Measurements from ENCODE around the gene ALOXE3.
"Not testable (repeated sequence)": the region's sequence is repeated elsewhere in the genome, so short reads cannot be mapped to it uniquely, and the experiment has no call there.

ALOXE3 gene

DNA sequence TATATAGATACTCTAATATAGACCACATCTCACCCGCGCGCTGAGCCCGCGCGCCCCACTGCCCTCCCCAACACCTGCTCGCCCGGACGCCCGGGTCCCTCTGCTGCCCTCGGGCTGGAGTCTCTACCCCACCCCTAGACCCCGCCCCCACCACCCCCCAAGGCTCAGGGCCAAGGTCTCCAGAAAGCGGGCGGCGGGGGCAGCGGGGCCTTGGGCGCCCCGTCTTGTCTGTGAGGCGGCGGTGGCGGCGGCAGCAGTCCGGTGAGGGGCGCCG, 3.0 kb upstream of the ALOXE3 start:
- no peak for DNase-seq

DNA sequence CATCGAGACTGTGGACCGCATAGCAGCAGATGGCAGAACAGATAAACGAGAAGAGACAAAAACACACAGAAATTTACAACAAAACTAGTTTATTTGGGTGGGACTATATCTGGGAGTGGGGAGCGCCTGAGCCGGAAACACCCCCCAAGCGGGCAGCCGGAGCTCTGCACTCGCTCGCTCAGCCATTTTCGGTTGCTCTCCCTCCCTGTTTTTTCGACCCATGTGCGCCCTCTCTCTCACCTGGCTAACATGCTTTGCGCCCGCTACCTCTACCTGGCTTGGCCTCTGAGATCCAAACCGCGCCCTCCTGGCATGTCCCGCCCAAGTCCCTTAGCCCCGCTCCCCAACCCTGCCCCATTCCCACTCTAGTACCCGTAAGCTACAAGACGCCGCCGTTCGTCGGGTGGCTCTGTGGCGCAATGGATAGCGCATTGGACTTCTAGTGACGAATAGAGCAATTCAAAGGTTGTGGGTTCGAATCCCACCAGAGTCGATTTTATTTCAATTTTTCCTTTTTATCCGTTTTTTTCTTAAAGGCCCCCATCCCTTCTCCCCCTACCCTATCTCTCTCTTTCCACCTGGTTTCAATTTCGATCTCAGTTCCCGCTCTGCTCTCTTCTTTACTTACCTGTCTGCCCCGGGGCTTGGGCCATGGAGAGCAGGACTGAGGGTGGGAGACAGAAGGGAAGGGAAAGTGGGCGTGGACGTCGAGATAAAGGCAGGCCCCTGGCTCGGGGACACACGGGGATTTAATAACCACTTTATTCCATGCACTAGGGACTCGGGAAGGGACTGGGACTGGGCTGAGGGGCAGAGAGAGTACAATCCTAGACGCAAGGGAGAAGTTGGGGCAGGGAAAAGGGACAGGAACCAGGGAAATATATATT, 2.4 kb upstream of the ALOXE3 start:
- DNase-seq, result peak; percentile 69 to 78

DNA sequence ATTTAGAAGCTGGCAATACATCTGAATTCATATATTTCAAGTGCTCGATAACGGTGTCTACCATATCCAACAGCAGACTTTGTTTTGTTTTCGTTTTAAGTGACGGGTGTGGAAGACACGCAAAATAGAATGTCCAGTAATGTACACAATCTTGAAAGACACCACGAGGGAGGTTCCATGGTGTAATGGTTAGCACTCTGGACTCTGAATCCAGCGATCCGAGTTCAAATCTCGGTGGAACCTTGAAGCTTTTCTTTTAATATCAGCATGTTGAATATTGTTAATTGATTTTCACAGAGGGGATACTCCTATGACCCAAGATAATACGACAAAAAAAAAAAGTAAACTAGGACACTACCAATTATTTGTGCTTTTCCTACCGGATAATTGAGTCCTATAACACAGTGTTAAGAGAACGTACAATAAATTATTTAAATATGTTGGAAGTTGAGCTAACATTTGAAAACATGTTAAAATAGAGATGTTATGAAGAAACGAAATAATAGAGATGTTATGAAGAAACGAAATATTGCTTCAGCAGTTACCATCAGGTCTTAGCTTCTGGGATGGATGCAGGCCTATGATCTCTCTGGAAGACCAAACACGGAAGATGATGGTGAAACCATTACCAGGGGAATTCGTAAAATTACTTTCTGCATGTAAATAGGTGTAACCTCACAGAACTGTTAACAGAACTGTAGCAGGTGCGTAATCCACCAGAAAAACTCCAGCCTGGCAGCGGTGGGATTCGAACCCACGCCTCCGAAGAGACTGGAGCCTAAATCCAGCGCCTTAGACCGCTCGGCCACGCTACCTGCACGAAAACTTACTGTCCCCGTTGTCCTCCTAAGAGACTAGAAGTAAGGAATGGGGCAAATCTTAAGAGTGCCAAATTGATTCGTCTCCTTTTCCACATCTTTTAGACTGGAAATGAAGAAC, 1.5 kb upstream of the ALOXE3 start:
- DNase-seq, result peak; percentile 88 to 95

DNA sequence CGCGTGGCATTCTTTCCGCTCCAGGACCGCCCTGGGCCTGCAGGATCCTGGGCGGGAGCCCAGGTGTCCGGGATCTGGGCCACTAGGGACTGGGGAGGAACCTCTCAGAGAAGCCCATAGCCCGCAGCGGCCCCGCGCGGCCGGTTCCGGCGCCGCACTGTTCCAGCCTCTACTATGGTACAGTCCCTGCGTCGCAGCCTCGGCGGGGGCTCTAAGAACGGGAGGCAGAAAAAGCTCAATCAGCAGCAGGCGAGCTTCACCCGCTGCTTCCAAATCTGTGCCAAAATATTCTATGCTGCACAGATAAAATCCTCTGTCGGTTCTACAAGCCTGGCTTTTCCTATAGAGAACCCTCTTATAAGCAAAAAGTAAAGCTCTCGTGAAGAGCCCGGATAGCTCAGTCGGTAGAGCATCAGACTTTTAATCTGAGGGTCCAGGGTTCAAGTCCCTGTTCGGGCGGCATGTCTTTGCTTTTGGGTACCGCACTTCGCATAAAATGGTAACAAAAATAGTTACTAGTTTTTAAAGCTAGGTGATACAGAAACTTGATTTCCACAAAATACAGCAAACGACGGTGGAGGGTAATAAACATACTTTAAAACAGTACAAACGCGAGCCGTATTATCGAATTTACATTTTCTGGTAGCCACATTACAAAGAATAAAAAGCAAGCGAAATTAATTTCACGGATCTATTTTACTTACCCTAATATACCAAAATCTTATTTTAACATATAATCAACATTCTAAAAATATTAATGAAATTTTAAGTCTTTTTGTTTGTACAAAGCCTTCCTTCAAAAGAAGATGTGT, 661 bp upstream of the ALOXE3 start:
- DNase-seq, result peak; percentile 82 to 91

DNA sequence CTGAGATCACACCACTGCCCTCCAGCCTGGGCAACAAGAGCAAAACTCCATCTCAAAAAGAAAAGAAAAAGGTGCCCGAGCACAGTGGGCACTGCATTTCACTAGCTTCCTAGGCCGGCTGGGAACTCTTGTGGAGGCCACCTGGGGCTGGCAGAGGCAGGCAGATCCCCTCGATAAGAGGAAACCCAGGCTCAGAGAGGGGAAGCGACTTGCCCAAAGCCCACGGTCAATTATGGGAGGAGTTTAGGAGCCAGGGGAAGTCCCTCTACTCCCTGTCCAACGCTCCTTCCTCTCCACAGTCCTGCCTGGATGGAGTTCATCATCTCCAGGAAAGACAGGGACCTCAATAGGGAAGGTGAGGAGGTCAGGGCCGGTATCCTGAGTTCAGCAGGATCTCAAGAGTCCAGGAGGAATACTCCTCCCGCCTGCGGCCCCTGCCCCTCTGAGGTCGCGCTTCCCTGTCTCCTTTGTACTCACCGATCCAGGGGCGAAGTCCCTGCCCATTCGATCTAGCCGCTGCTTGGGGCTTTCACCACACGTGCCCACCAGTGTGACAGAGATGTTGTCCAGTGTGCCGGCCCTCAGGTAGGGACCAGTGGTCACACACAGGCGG, 841 bp downstream of the ALOXE3 start:
- no peak for DNase-seq

DNA sequence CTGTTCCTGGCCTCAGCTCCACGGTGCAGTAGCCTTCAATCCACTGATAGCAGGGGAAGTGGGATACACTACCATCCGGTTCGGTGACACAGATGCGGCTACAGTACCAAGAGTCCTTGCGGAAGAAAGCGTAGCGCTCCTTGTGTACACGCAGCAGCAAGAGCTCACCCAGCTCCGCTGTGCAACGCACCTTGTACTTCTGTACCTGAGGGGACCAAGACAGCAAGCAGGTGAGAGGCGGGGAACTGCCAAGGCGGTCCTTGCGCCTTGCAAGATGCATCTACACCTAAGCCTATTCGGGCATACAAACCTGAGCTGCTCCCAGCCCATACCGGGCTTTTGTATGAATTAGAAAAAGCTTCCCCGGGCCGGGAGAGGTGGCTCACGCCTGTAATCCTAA, 1.5 kb downstream of the ALOXE3 start:
- DNase-seq, result no peak

DNA sequence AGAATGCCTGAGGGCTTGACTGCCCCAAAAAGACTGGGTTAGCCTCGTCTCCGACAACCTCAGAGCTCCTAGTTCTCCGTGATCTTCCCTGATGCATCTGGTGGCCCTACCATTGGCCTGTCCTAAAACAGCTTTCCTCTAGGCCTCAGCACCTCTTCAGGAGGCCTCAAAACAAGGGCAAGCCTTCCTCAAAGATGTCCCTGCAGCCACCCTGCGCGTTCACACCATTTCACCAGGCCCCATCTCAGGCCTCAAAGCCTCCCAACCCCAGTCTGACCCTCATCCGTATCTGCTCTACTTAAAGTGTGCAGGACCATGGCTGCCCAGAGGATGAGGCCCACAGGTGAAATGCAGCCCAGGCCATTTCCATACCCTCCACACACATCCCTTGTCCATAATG, 7.4 kb downstream of the ALOXE3 start:
- DNase-seq, result no peak

DNA sequence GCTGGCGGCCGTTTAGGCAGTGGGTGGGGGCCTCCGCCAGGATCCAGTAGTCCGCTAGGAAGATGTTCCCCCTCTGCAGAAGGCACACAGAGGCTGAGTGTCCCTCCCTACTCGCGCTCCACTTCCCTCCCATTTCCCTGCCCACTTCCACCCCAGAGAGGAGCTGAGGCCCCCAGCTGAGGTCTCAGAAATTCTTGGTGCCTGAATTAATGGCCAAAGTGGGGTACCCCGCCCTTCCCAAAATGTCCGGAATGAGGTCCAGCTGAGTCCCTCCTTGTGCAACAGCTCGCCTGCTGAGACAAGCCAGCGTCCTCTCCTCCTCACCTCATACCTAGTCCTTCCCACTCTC, 7.9 kb downstream of the ALOXE3 start:
- no peak for DNase-seq

DNA sequence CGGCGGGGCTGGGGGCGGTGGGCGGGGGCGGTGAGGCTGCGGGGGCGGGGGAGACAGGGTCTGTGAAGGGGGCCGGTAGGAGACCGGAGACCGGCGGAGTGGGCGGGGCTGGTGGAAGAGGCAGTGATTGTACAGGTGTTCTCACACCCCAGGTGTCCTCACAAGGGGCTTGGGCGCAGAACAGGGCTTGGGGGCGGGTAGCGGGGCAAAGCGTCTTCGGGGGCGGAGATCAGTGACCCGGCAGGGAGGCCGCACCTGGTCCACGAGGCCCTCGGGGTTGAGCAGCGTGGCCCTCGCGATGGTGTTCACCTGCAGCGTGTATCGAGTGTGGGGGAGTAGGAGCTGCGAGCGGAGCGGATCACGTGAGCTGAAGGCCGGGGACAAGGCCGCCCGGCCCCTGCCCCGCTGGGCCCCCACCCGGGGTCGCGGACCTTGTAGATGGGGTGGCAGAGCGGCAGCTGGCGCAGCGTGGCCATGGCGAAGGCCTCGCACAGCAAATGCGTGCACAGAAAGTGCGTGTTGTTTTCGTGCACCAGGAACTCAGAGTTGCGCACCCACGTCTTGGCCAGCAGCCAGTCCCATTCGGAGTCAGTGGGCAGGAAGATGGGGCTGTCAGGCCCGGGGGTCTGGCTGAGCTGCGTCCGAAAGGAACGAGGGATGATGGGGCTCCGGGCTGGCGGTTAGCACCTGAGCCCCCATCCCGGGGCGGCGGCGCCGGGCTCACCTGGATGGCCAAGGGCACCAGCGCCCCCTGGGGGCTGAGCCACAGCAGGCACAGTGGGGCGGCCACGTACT, 8.5 kb downstream of the ALOXE3 start:
- DNase-seq, result peak; percentile 75 to 85

DNA sequence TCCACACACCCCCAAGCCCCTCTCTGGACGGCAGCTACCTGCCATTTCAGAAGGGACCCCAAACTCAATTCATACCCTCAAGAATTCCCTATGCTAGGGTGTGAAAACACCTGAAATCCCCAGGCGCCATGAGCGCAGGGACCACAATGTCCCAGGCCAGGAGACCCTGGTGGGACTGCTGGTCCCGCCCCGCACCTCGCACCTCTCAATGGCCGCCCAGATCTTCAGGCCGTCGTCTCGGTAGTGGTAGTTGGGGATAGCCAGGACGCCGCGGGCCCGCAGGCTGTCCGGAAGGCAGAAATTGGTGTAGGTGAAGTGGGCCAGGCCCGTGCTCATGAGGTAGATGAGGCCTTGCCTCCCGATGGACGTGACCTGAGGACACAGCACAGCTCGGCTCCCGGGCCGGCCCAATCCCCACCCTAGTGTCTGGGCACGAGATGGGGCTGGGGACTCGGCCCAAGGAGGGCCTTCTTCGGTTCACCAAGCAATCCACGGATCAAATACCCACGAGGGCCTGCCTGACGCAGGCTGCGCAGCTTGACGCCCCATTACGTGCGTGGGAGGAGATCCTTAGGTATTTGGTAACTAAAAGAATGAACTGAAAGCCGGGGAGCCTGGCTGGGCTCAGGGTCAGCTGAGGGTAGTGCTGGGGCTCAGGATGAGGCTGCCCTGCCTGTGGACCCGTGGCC, 9.2 kb downstream of the ALOXE3 start:
- no peak for DNase-seq

DNA sequence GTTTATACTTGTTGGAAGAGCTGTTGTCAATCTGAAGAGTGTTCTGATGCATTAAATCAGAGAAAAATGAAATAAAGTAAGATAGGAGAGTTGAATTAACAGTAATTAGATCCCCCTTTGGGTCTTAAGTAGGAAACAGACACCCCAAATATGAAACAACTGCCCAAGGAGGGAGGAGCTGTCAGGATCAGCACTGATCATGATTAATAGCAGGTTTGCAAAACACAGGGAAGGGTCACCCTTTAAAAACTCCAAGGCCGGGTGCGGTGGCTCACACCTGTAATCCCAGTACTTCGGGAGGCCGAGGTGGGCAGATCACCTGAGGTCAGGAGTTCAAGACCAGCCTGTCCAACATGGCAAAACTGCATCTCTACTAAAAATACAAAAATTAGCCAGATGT, 11.3 kb downstream of the ALOXE3 start:
- not testable (repeated sequence) for DNase-seq

DNA sequence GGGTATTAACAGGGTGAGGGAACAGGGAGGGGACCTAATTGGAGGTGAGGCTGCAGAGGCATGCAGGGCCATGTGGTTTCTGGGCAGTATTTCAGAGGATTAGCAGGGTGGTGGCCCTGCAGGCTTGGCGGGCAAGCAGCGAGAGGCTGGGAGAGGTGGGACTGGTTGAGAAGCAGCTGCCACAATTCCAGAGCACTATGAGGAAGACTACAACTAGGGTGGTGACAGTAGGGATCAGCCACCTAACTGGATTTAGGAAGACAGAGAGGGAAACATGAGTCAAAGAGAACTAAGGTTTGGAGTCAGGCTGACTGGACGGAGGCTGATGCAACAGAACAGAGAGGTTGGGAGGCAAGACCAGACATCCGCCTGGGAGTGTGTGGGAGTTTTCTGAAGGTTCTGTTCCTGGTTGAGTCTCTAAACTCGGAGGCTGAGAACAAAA, 12.3 kb downstream of the ALOXE3 start:
- DNase-seq, result no peak

DNA sequence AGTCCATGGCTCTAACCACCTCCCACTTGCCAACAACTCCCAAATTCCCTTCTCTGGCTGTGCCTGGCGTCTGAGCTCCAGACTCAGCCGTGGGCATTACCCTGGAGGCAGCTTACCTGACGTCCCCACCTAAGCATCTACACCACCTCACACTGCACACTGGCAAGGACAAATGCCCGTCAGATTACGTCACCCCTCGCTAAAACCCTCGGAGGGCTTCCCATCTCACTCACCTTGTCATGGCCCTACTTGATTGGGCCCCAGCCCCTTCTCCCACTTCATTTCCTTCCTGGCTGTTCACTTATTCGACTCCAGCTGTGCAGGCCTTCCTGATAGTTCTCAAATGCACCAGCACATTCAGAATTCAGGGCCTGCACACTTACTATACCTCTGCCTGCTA, 13.4 kb downstream of the ALOXE3 start:
- DNase-seq, result no peak

DNA sequence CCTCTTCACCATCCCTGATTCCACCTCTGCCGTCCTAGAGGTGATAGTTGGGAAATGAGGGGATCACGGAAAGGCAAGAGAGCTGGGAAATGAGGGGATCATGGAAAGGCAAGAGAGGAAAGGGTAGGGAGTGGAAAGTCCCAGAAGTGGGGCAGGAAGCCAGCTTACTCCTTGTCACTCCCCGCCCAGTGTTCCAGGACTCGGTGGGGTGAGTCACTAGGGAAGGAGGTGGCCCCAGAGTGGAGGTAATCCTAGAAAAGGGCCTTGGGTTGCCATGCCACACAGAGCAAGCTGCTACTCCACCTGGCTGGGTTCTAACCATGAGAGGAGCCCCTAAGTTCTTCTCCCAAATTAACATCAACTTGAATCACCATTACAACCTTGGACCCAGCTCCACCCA, 14.8 kb downstream of the ALOXE3 start:
- no peak for DNase-seq

DNA sequence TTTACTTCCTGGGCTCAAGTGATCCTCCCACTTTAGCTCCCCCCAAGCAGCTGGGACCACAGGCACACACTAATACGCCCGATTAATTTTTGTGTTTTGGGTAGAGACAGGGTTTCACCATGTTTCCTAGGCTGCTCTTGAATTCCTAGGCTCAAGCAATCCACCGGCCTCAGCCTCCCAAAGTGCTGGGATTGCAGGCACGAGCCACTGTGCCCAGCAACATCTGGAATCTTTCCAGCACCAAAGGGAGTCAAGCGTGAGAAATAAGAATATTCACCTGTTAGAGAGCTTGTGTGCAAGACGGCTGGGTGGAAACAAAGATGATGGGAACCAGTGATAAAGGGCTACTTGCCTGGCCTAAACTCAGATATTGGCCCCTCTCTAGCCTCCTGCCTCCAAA, 16.6 kb downstream of the ALOXE3 start:
- DNase-seq, result no peak

DNA sequence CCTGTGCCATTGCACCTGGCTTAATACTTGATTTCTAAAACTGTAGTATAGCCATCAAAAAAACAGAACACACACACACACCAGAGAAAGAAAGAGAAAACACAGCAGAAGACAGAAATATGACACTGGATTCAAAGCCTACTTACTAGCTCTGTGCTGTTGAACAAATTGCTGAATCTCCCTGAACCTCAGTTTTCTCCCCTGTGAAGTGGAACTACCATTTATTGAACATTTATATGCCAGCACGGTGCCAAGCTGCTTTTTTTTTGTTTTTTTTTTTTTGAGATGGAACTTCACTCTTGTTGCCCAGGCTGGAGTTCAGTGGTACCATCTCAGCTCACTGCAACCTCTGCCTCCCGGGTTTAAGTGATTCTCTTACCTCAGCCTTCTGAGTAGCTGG, 17.6 kb downstream of the ALOXE3 start:
- no peak for DNase-seq

DNA sequence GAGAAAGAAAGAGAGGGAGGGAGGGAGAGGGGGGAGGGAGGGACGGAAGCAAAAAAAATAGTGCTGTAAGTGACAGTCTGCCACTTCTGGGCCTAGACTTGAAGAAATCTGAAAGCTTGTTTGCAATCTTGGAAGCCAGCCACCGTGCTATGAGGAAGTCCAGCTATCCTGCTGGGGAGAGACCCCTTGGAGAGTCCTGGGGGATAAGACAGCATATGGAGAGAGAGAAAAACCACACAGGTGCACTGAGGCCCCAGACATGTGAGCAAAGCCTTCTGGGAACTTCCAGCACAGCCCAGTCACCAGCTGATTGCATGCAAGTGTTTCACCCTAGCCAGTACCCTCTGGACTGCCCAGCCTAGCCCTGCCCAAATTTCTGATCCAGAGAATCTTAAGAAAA, 18.2 kb downstream of the ALOXE3 start:
- no peak for DNase-seq

DNA sequence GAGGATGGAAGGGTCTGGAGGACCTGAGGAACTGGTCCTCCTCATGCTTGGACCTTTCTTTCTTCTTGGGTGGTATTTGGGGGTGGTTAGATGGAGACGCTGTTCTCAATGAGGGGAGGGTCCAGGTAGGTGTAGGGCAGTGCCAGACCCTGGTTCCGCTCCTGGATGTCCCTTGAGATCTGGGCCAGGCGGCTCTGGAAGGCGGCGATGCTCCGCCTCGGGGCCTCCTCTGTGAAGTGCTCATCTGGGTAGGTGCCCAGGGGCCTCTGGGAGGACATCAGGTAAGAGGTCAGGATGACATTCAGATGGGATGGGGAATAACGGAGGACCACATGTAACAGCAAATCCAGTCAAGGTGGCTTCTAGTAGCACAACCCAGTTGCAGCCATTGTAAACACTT, 21.8 kb downstream of the ALOXE3 start:
- DNase-seq, result no peak

DNA sequence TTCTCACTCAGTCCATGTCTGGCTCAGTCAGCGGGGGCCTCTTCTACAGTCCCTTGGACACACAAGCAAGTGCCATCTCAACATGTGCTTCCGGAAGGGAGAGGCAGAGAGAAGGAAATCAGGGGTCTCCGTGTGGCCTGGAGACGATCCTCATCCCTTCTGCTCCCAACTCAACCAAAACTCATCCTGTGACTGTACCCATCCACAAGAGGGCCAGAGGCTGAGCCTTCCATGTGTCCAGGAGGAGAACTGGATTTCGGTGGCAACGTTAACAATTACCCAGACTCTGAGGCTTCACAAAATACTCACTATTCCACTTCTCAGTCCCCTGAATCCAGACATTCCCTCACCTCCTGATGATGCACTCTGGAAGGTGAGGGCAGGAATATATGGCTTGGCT, 23.0 kb downstream of the ALOXE3 start:
- no peak for DNase-seq

DNA sequence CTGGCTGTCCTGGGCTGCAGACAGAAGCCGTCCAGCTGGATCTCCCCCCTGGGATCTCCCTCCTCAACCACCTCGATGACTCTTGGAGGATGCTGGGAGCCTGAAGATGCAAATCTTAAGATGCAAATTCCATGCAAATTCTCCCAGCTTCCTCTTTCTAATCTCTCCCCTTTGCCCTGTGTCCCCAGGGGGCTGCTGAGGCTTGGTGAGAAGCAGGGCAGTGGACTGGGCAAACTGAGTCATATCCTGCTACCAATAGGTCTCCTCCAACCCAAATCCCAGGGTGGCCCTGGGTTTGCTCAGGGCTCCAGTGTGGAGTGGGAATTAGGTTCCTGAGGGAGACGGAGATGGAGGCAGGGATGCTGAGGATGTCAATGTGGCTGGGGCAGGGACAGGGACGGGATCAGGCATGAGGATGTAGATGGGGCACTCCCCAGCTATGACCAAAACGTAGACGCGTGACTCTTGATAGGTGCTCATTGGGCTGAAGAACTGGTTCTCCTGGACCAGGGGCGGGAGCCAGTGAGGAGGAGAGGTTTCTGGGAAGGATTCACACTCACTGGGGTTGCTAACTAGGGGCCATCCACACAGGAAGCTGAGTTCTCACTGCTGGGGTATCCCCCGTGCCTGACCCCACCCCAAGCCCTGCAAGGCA, 27.2 kb downstream of the ALOXE3 start:
- DNase-seq, result peak in 1 of 2 donors; percentile 35

DNA sequence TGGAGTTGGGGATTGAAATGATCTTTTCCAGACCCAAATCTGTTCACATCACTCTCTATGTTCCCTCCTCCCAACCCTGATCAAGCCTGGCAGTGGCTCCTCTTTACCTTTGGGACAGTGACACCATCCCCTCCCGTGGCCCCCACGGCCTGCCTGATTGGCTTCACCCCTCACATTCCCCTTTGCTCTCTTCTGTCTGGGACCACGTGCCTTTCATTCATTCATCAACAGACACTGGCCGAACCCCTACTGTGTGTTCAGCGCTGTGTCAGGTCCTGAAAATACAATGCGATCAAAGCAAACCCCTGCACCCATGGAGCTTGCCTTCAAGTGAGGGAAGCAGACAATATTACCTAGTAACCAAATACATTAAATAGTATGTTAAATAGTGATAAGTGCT, 28.6 kb downstream of the ALOXE3 start:
- DNase-seq, result no peak
